Endothelial cell of umbilical vein (primary cell): Measurements from ENCODE around the gene LCA5L. TPM values are rescaled to one million over a fixed set of nuclear protein-coding genes. Genes with fewer than 3 reads are reported as not detected.

Experiments
- BruUV-seq: library from RNA; stranded (reverse); fragments of 400-500 nt; replicated peaks from 2 replicates; lab custom pipeline; 2021; lab: Mats Ljungman, UMichigan
- CTCF ChIA-PET: fragments of 300-600, 350-600 bp; sonication (Branson Sonifier 250); formaldehyde crosslinking; loops from one replicate; lab custom pipeline; 2021; ENCODE audit warnings: antibody characterized with exemption, inconsistent platforms; lab: Charles Lee
- POLR2A ChIA-PET: fragments of 300-600, 350-600 bp; sonication (Branson Sonifier 250); formaldehyde crosslinking; loops from one replicate; lab custom pipeline; 2021; ENCODE audit warnings: antibody characterized with exemption, inconsistent platforms; lab: Charles Lee
- DNase-seq: peaks from one replicate; pipeline ENCODE4 v3.0.0-alpha.2; 2011; ENCODE audit warnings: low read depth, low spot score
- FAIRE-seq: peaks from 2 replicates; lab custom pipeline; 2011; peaks lifted over from hg19 to GRCh38; lab: Jason Lieb, UNC
- H2AFZ ChIP-seq: 2 replicates; pipeline ENCODE4 v1.6.0; 2012; ENCODE audit warnings: low read depth, low read length, control low read depth, inconsistent platforms
- H3K27ac ChIP-seq: 2 replicates; pipeline ENCODE4 v1.5.1; 2011; ENCODE audit warnings: low read depth, mild to moderate bottlenecking, control low read depth, low read length, moderate library complexity; ENCODE audit not compliant: insufficient read depth
- H3K27me3 ChIP-seq, 2 experiments: 2 replicates each; pipeline versions ENCODE4 v1.6.0 to v1.6.1; 2011; ENCODE audit warnings: low read length in 2 of 2, mixed read lengths in 1 of 2; ENCODE audit not compliant: control insufficient read depth in 2 of 2, insufficient read depth in 2 of 2
- H3K36me3 ChIP-seq, 2 experiments: 2 replicates in 1 of 2; 3 replicates in 1 of 2; pipeline ENCODE4 v1.5.1; 2011; ENCODE audit warnings: low read length in 2 of 2, mild to moderate bottlenecking in 1 of 2, moderate library complexity in 1 of 2; ENCODE audit not compliant: control insufficient read depth in 2 of 2, insufficient read depth in 2 of 2; ENCODE audit errors: extremely low read depth in 1 of 2
- H3K4me1 ChIP-seq: 3 replicates; pipeline ENCODE4 v1.5.1; 2011; ENCODE audit warnings: mild to moderate bottlenecking, low read length; ENCODE audit not compliant: control insufficient read depth, insufficient read depth; ENCODE audit errors: extremely low read depth
- H3K4me2 ChIP-seq: 2 replicates; pipeline ENCODE4 v1.6.1; 2011; ENCODE audit warnings: low read length, control low read depth, mixed read lengths; ENCODE audit not compliant: insufficient read depth
- H3K4me3 ChIP-seq, 3 experiments: fragments of 200-600 bp in 1 of 3; sonication (generic), shearing (Covaris generic) in 1 of 3; replicated peaks in 1 of 3; 2 replicates each; pipeline ENCODE4 v1.5.1; 2011 to 2016; ENCODE audit warnings: control low read depth in 3 of 3, low read length in 3 of 3, mild to moderate bottlenecking in 2 of 3, inconsistent platforms in 1 of 3, low read depth in 1 of 3, moderate library complexity in 1 of 3; ENCODE audit not compliant: insufficient read depth in 1 of 3
- H3K79me2 ChIP-seq: 2 replicates; pipeline ENCODE4 v1.6.0; 2012; ENCODE audit warnings: low read length, inconsistent platforms; ENCODE audit not compliant: control insufficient read depth, insufficient read depth
- H3K9ac ChIP-seq: replicated peaks from 2 replicates; pipeline ENCODE3; 2011; ENCODE audit warnings: low read length, control low read depth; ENCODE audit not compliant: insufficient read depth; ENCODE audit errors: extremely low read depth
- H3K9me1 ChIP-seq: replicated peaks from 3 replicates; pipeline ENCODE4 v1.6.0; 2011; ENCODE audit warnings: mild to moderate bottlenecking, low read length; ENCODE audit not compliant: control insufficient read depth, insufficient read depth; ENCODE audit errors: extremely low read depth
- H3K9me3 ChIP-seq: replicated peaks from 2 replicates; pipeline ENCODE4 v1.5.1; 2012; ENCODE audit warnings: low read length, inconsistent platforms; ENCODE audit not compliant: control insufficient read depth, insufficient read depth
- H4K20me1 ChIP-seq: replicated peaks from 2 replicates; pipeline ENCODE3; 2011; ENCODE audit warnings: mild to moderate bottlenecking, low read length; ENCODE audit not compliant: control insufficient read depth, insufficient read depth; ENCODE audit errors: extremely low read depth
- MAX ChIP-seq: IDR thresholded peaks from 2 replicates; pipeline ENCODE4 v1.6.1; 2011; ENCODE audit not compliant: insufficient read depth, insufficient read length
- MYC ChIP-seq: IDR thresholded peaks from one replicate; pipeline ENCODE4 v1.6.1; 2011; ENCODE audit warnings: mild to moderate bottlenecking, low read depth, low read length
- POLR2AphosphoS5 ChIP-seq: IDR thresholded peaks from 2 replicates; pipeline ENCODE4 v1.6.1; 2012; ENCODE audit warnings: low read depth, mild to moderate bottlenecking, control low read depth, low read length, moderate library complexity; ENCODE audit not compliant: insufficient read depth
- dilution Hi-C: fragments of 300-500 bp; cut with MboI; formaldehyde crosslinking; loops from one replicate; pipeline ENCODE4 v1.15.0; 2019; ENCODE audit warnings: low sequenced_read_pairs; ENCODE audit not compliant: extremely low pct_ligation_motif_present
- intact Hi-C: fragments of 100-400 bp; cut with micrococcal nuclease; formaldehyde crosslinking; loops from one replicate; pipeline ENCODE4 v1.10.0; 2022
- polyA plus RNA-seq, 4 experiments: library from polyadenylated mRNA; depleted of rRNA in 3 of 4; stranded (reverse) in 3 of 4; unstranded in 1 of 4; fragments of >200 nt; gene quantifications; 2 replicates each; pipeline versions ENCODE4 v1.2.1 to v1.2.3, GENCODE V29; 2011 to 2012; ENCODE audit warnings: missing spikeins in 1 of 4
- total RNA-seq: library from RNA; stranded (reverse); gene quantifications from 2 replicates; pipeline ENCODE4 v1.2.3, GENCODE V29; 2021

LCA5L gene
- total and polyA plus RNA-seq, 2 donors (not counting 3 experiments of a cell fraction or from before 2014, with no cell fraction given): 0.26 to 1.0 TPM

- no peak overlapping the region for H3K4me2 ChIP-seq
- ChIA-PET CTCF (interaction anchor here (1.2 kb wide), 1 partner anchor 52 kb away, joined by 3 read pairs; no protein-coding TSS in a partner anchor), POLR2A (no interaction called here)
- no peaks in the 10 kb centered on the region for H3K4me1 ChIP-seq
- FAIRE-seq (no peak), DNase-seq (no peak)
- no peak overlapping the region for H2AFZ ChIP-seq
- no peak overlapping the region for H3K9ac ChIP-seq
- dilution Hi-C loops (no loop called here), intact Hi-C loops (no loop called here)
- no peaks in the 10 kb centered on the region for H3K36me3 ChIP-seq
- H3K4me3 ChIP-seq: no peak overlapping the region
- TF ChIP-seq MAX: no peak
- BruUV-seq: no TSS peak
- H3K27me3 ChIP-seq: no peaks in the 10 kb centered on the region
- H3K27ac ChIP-seq: no peak overlapping the region
- no peaks in the 10 kb centered on the region for H3K79me2 ChIP-seq
- H3K9me3 ChIP-seq: no peaks in the 10 kb centered on the region
- no peaks in the 10 kb centered on the region for H4K20me1 ChIP-seq
- no peaks in the 10 kb centered on the region for H3K9me1 ChIP-seq
Observed at GRCh38 chr21:39439232-39439631, 6.3 kb downstream of the LCA5L start.

GRCh38 chr21:39434950-39435349, 10.6 kb downstream of the LCA5L start:
- Histone ChIP-seq H3K27ac (no peak overlapping the region), H3K4me1 (no peaks in the 10 kb centered on the region), H3K9ac (no peak overlapping the region), H3K4me2 (no peak overlapping the region), H3K36me3 (no peaks in the 10 kb centered on the region), H3K9me1 (no peaks in the 10 kb centered on the region), H3K9me3 (no peaks in the 10 kb centered on the region), H3K79me2 (no peaks in the 10 kb centered on the region), H4K20me1 (no peaks in the 10 kb centered on the region), H2AFZ (no peak overlapping the region), H3K27me3 (no peaks in the 10 kb centered on the region), H3K4me3 (no peak overlapping the region)
- no TSS peak for BruUV-seq
- FAIRE-seq: no peak
- intact Hi-C loops (no loop called here), dilution Hi-C loops (no loop called here)
- ChIA-PET CTCF (no interaction called here), POLR2A (no interaction called here)
- TF ChIP-seq POLR2AphosphoS5 (no peak), MYC (no peak)
- DNase-seq: no peak
